Measurements from ENCODE around the gene ANK2.

Gene ANK2

GRCh38 chr4:113049421-113050370 lies at the start of gene ANK2:
Gene ANK2 (plus strand): TSS chr4:113049653. CDS start chr4:113049729, 76 bp downstream.
- DNase-seq (ENCODE audit: low read depth), result no peak

GRCh38 chr4:113003841-113004240 lies 45.6 kb upstream of the ANK2 start:
- DNase-seq (ENCODE audit: low read depth), result no peak

GRCh38 chr4:113004655-113005054 lies 44.8 kb upstream of the ANK2 start:
- no peak for DNase-seq (ENCODE audit: low read depth)

GRCh38 chr4:113006632-113007031 lies 42.8 kb upstream of the ANK2 start:
- DNase-seq (ENCODE audit: low read depth), result no peak

GRCh38 chr4:113007151-113007550 lies 42.3 kb upstream of the ANK2 start:
- no peak for DNase-seq (ENCODE audit: low read depth)

GRCh38 chr4:113008135-113008534 lies 41.3 kb upstream of the ANK2 start:
- DNase-seq (ENCODE audit: low read depth), result no peak

GRCh38 chr4:113008716-113009115 lies 40.7 kb upstream of the ANK2 start:
- DNase-seq (ENCODE audit: low read depth), result no peak

GRCh38 chr4:113009461-113009860 lies 40.0 kb upstream of the ANK2 start:
- no peak for DNase-seq (ENCODE audit: low read depth)

- no peak for DNase-seq (ENCODE audit: low read depth)
Observed at GRCh38 chr4:113012122-113012725, 37.2 kb upstream of the ANK2 start.

- DNase-seq (ENCODE audit: low read depth), result no peak
Observed at GRCh38 chr4:113012786-113013185, 36.7 kb upstream of the ANK2 start.

GRCh38 chr4:113013751-113014150 lies 35.7 kb upstream of the ANK2 start:
- no peak for DNase-seq (ENCODE audit: low read depth)

GRCh38 chr4:113016377-113016776 lies 33.1 kb upstream of the ANK2 start:
- DNase-seq (ENCODE audit: low read depth), result no peak

- DNase-seq (ENCODE audit: low read depth), result no peak
Observed at GRCh38 chr4:113020966-113021365, 28.5 kb upstream of the ANK2 start.

GRCh38 chr4:113024388-113024787 lies 25.1 kb upstream of the ANK2 start:
- no peak for DNase-seq (ENCODE audit: low read depth)

- no peak for DNase-seq (ENCODE audit: low read depth)
Observed at GRCh38 chr4:113025416-113025815, 24.0 kb upstream of the ANK2 start.

- no peak for DNase-seq (ENCODE audit: low read depth)
Observed at GRCh38 chr4:113026556-113026955, 22.9 kb upstream of the ANK2 start.

- no peak for DNase-seq (ENCODE audit: low read depth)
Observed at GRCh38 chr4:113028074-113028473, 21.4 kb upstream of the ANK2 start.

GRCh38 chr4:113031212-113031611 lies 18.2 kb upstream of the ANK2 start:
- DNase-seq (ENCODE audit: low read depth), result no peak

- no peak for DNase-seq (ENCODE audit: low read depth)
Observed at GRCh38 chr4:113040793-113041192, 8.7 kb upstream of the ANK2 start.

GRCh38 chr4:113042502-113042901 lies 7.0 kb upstream of the ANK2 start:
- no peak for DNase-seq (ENCODE audit: low read depth)

- no peak for DNase-seq (ENCODE audit: low read depth)
Observed at GRCh38 chr4:113043591-113043990, 5.9 kb upstream of the ANK2 start.

- DNase-seq (ENCODE audit: low read depth), result no peak
Observed at GRCh38 chr4:113050371-113050755, 910 bp downstream of the ANK2 start.

- no peak for DNase-seq (ENCODE audit: low read depth)
Observed at GRCh38 chr4:113050837-113051236, 1.4 kb downstream of the ANK2 start.

GRCh38 chr4:113051361-113051760 lies 1.9 kb downstream of the ANK2 start:
- DNase-seq (ENCODE audit: low read depth), result no peak

Data from activated gamma-delta T cell treated with anti-CD3 and anti-CD28 coated beads, Interleukin-2, amount 50 U/mL, for 16 hours (primary cell).